GM12874 (cell line): Measurements from ENCODE around the gene SLC19A1.

Experiments used
- TF ChIP-seq, protein P1 (sequence below): IDR thresholded peaks from 2 replicates; pipeline ENCODE4 v1.5.1; 2011; ENCODE audit warnings: low read depth, mild to moderate bottlenecking, control low read depth, low read length, moderate library complexity; ENCODE audit not compliant: insufficient read depth

The SLC19A1 gene

DNA sequence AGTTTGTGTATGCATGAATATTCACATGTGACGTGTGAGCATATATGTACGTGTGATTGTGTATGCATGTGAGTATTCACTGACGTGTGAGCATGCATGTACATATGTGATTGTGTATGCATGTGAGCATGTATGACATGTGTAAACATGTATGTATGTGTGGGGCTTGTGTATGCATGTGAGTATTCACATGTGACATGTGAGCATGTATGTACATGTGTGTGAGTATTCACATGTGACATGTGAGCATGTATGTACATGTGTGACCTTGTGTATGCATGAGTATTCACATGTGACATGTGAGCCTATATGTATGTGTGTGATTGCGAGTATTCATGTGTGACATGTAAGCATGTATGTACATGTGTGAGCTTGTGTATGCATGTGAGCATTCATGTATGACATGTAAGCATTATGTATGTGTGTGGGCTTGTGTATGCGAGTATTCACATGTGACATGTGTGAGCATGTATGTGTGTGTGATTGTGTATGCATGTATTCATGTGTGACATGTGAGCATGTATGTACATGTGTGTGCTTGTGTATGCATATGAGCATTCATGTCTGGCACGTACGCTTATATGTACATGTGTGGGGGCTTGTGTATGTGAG, 89.4 kb downstream of the SLC19A1 start:
- TF ChIP-seq, protein P1, sequence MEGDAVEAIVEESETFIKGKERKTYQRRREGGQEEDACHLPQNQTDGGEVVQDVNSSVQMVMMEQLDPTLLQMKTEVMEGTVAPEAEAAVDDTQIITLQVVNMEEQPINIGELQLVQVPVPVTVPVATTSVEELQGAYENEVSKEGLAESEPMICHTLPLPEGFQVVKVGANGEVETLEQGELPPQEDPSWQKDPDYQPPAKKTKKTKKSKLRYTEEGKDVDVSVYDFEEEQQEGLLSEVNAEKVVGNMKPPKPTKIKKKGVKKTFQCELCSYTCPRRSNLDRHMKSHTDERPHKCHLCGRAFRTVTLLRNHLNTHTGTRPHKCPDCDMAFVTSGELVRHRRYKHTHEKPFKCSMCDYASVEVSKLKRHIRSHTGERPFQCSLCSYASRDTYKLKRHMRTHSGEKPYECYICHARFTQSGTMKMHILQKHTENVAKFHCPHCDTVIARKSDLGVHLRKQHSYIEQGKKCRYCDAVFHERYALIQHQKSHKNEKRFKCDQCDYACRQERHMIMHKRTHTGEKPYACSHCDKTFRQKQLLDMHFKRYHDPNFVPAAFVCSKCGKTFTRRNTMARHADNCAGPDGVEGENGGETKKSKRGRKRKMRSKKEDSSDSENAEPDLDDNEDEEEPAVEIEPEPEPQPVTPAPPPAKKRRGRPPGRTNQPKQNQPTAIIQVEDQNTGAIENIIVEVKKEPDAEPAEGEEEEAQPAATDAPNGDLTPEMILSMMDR: no peak

DNA sequence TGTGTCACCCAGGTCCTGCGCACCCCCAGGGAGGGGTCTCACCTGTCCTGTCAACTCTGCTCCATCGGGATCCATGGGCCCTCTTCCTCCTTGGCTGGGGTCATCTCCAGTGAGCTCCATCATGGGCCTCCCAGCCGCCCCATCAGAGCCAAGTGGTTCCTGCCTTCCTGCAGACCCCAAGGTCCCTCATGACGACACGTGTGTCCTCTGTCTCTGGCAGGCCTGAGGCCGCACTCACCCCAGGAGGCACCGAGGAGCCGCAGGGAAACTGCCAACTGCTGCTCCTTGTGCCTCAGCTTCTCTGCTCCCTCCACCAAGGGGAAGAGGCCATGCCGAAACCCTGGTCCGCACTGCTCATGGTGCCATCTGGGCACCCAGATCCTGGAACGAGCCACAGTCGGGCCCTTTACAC, 90.5 kb downstream of the SLC19A1 start:
- TF ChIP-seq, protein P1: no peak

DNA sequence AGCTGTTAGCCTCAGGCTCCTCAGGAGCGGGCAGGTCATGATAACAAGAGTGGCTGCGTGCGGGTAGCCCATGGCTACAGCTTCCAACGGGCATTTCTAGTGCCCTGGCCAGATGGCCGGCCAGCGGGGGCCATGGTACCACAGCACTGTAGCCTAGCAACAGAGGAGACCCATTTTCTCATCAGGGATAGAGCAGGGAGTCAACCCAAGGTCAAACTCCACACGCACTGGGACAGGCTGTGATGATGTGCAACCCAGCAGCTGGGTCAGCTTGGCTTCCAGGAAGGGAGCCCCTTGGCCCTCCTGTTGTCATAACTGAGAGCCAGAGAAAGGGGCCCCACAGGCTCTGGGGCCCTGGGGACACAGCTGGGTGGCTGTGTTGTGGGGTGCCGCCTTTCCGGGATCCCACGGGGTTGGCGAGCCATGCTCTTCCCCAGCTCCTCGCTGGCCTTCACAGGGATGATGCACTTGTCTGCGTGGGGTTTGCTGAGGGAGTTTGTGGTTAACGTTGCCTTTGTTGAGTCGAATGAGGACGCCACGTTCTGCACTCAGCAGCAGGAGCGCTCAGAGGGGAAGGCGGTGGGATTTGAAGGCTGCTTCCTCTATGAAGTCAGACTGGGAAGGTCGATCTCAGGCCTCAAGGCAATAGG, 91.0 kb downstream of the SLC19A1 start:
- TF ChIP-seq, protein P1: no peak

DNA sequence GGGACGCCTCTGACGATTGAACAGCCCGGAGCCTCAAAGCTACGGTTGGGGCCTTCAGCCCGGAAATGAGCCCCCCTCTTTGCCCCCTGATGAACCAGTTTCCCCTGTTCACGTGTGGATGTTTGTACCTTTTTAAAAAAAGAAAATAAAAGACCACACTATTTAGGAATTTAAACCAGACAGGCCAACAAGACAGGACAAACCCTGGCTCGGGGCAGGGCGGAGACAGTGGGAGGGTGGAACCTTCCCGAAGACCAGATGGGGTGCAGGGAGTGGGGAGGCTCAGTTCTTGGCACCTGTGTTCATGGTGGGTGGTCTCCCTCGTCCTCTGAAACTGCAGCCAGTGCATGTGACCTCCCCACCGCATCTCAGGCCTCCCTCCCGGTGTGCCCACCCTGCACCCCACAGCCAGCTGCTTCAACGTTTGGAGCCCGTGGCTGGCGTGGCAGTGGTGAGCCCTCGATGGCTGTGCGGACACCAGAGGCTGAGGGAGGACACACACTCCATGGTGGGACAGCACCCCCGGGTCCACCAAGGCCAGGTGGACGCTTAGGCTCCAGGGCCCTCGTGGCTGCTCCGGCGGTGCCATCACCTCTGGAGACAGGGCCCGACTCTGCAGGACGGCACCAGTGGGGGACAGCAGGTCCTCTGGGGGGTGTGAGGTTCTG, 91.7 kb downstream of the SLC19A1 start:
- TF ChIP-seq, protein P1: no peak

DNA sequence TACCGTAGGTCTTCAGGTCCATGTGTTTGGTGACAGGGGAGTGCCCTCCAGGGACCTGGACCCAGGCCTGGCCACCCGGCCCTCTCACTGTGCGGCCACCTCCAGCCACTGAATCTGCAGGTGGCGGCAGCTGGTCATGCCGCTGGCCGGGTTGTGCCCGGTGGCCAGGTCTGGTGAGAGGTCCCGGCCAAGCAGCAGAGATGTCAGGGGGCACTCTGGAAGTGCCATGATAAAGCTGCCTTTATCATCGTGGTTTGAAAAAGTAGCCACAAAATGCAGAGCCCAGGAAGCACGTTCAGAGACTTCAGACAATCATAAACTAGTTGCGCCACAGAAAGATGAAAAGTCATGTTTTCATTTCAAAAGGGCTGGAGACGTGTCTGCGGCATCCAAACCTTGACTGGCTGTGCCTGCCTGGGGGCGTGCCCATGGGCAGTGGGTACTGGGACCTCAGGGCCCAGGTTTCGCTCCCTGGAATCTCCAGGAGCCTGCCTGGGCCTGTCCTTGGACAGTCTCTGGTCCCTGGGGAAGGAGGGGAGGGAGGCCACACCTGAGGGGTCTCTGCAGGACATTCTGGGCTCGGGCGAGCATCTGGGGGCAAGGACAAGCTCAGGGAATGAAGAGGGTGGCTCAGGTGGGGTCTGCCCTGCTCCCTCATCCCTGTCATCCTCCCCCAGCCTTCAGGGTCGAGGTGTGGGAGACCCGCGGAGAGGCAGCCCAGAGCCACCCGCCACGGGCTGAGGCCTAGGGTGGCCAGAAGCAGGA, 92.4 kb downstream of the SLC19A1 start:
- TF ChIP-seq, protein P1: no peak

DNA sequence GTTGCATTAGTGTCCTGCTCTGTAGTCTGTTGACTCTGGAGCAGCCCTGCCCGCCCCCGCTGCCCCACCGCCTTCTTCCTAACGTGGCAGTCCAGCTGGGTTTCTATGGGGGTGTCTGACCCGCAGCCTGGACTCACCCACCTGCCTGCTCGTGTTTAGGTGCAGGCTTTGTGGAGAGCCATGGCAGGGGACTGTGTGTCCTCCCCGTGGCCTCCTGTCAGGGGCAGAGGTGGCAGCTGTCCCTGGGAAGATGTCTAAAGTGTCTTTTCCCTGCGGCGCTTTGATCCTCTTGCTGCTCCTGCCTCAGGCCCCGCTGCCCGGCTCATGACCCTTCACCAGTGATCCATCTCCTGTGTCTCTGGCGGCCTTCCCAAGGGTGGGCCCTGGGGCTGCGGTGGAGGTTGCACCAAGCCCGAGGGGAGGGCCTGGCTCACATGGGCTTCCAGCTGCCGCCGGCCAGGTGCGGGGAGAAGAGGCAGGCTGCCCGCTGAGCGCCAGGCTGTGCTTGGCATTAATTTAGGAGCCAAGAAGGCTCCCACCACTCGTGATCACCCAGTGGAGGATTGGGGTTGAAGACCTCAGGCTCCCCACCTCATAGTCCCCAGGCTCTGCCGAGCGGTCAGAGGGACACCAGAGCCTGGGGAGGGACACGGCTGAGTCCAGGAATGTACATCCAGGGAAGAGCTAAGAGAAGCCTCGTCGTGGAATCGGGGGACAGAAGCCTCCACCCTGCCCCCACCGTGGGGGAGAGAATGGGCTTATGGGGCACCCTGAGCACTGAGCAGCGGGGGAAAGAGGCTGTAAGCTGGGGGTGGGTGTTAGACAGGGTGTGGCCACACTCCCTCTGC, 93.2 kb downstream of the SLC19A1 start:
- TF ChIP-seq, protein P1: no peak
